ENCODE results near the gene MIPEP.

MIPEP gene

GRCh38 chr13:23843436-23843835 is 45.8 kb downstream of the MIPEP start:
- no peaks in the 10 kb centered on the region for H3K4me1 ChIP-seq (ENCODE audit: control insufficient read depth, insufficient read depth, low read length)
- H3K36me3 ChIP-seq (ENCODE audit: control insufficient read depth in 2 of 2, insufficient read depth in 1 of 2, low read length in 2 of 2): peaks cover 0 to 3% of the 10 kb centered on the region in 2 experiments; a peak in 1 of 3 replicates
- POLR2A ChIA-PET: no interaction called here
- no peak overlapping the region for H3K4me3 ChIP-seq (ENCODE audit: low read depth, low read length)
- TF ChIP-seq ZBTB1 (tag by site-specific recombination; IDR thresholded peaks at IDR 0.05): no peak
- no peak for TF ChIP-seq ZNF416 (tag by site-specific recombination; IDR thresholded peaks at IDR 0.05)
- TF ChIP-seq ZNF513 (tag by site-specific recombination; IDR thresholded peaks at IDR 0.05): no peak
- no peak for TF ChIP-seq ZNF324 (tag by site-specific recombination; IDR thresholded peaks at IDR 0.05)
- no peak for TF ChIP-seq PRDM1 (tag by site-specific recombination; IDR thresholded peaks at IDR 0.05)
- TF ChIP-seq ZNF280D (tag by site-specific recombination; IDR thresholded peaks at IDR 0.05): no peak
- no peak for TF ChIP-seq BCL11B (tag by site-specific recombination; IDR thresholded peaks at IDR 0.05; ENCODE audit: low read depth)
- no peak for TF ChIP-seq ZNF175 (tag by site-specific recombination; IDR thresholded peaks at IDR 0.05)
- no peak for TF ChIP-seq ZNF37A (tag by site-specific recombination; IDR thresholded peaks at IDR 0.05)
- TF ChIP-seq ZXDB (tag by site-specific recombination; IDR thresholded peaks at IDR 0.05): no peak
- TF ChIP-seq ZNF830 (tag by site-specific recombination; IDR thresholded peaks at IDR 0.05; ENCODE audit: low read depth): no peak
- TF ChIP-seq ZNF10 (tag by site-specific recombination; IDR thresholded peaks at IDR 0.05): no peak
- TF ChIP-seq ZNF76 (tag by site-specific recombination; IDR thresholded peaks at IDR 0.05; ENCODE audit: borderline replicate concordance, low read depth): no peak
- no peak for TF ChIP-seq PBX3 (CRISPR knock-in tag; IDR thresholded peaks at IDR 0.05)
- TF ChIP-seq ZNF558 (tag by site-specific recombination; IDR thresholded peaks at IDR 0.05): no peak
- no peak for TF ChIP-seq ZNF548 (tag by site-specific recombination; IDR thresholded peaks at IDR 0.05)
- no peak for TF ChIP-seq ZNF433 (tag by site-specific recombination; IDR thresholded peaks at IDR 0.05; ENCODE audit: low read depth)
- no peak for TF ChIP-seq ZNF248 (tag by site-specific recombination; IDR thresholded peaks at IDR 0.05)
- TF ChIP-seq ZNF335 (tag by site-specific recombination; conservative IDR thresholded peaks at IDR 0.05): no peak
- CTCF ChIA-PET: no interaction called here
- no peak overlapping the region for H3K27ac ChIP-seq (ENCODE audit: extremely low read depth, low read depth, low read length)
- H3K9me3 ChIP-seq (ENCODE audit: control insufficient read depth, insufficient read depth, low read depth, low read length): no peaks in the 10 kb centered on the region

GRCh38 chr13:23842406-23842805 is 46.8 kb downstream of the MIPEP start:
- CTCF ChIA-PET: interaction anchor here (0.6 kb wide), 1 partner anchor 940 kb away, joined by 3 read pairs; no protein-coding TSS in a partner anchor
- POLR2A ChIA-PET: no interaction called here
- TF ChIP-seq ZSCAN5A (tag by site-specific recombination; IDR thresholded peaks at IDR 0.05) (no peak), ZNF324 (tag by site-specific recombination; IDR thresholded peaks at IDR 0.05) (no peak), ZBTB26 (tag by site-specific recombination; optimal IDR thresholded peaks at IDR 0.05) (no peak), ZNF221 (tag by site-specific recombination; IDR thresholded peaks at IDR 0.05; ENCODE audit: borderline replicate concordance) (no peak), ZNF488 (tag by site-specific recombination; IDR thresholded peaks at IDR 0.05) (no peak)

More at GRCh38 chr13:23842406-23842805, 46.8 kb downstream of the MIPEP start:
- Histone ChIP-seq H3K4me1 (ENCODE audit: control insufficient read depth, insufficient read depth, low read length) (no peaks in the 10 kb centered on the region), H3K27ac (ENCODE audit: extremely low read depth, low read depth, low read length) (no peak overlapping the region), H3K36me3 (ENCODE audit: control insufficient read depth in 2 of 2, insufficient read depth in 1 of 2, low read length in 2 of 2) (peaks cover 0 to 4% of the 10 kb centered on the region in 2 experiments; a peak in 1 of 3 replicates), H3K9me3 (ENCODE audit: control insufficient read depth, insufficient read depth, low read depth, low read length) (no peaks in the 10 kb centered on the region), H3K4me3 (ENCODE audit: low read depth, low read length) (no peak overlapping the region)

All from HEK293 (cell line).